Peyer's patch (tissue), 4 donors: ENCODE data around the gene FGFR2.

Experiments
- CTCF ChIP-seq, 6 experiments: fragments of 450-650 bp in 4 of 6; fragments of 200-600 bp in 2 of 6; sonication (generic) in 1 of 6; IDR thresholded peaks; one replicate each; pipeline ENCODE4 v1.5.1; 2017 to 2019; ENCODE audit warnings: antibody characterized with exemption in 6 of 6, mild to moderate bottlenecking in 3 of 6, moderate library complexity in 1 of 6
- POLR2A ChIP-seq, 2 donors: fragments of 450-650 bp; IDR thresholded peaks; one replicate each; pipeline ENCODE4 v1.5.1; 2017; ENCODE audit warnings: antibody characterized with exemption in 2 of 2, mild to moderate bottlenecking in 2 of 2, moderate library complexity in 2 of 2

GRCh38 chr10:121577568-121577967 is 20.7 kb downstream of the FGFR2 start:
- TF ChIP-seq CTCF (IDR thresholded peaks at IDR 0.05) (no peak), POLR2A (IDR thresholded peaks at IDR 0.05) (no peak)
